ENCODE data around the gene UBAP2L.
"Not testable (repeated sequence)": the region's sequence is repeated elsewhere in the genome, so short reads cannot be mapped to it uniquely, and the experiment has no call there.

The UBAP2L gene

GRCh38 chr1:154241703-154242351 is 21.1 kb downstream of the UBAP2L start:
- no peak for DNase-seq

DNA sequence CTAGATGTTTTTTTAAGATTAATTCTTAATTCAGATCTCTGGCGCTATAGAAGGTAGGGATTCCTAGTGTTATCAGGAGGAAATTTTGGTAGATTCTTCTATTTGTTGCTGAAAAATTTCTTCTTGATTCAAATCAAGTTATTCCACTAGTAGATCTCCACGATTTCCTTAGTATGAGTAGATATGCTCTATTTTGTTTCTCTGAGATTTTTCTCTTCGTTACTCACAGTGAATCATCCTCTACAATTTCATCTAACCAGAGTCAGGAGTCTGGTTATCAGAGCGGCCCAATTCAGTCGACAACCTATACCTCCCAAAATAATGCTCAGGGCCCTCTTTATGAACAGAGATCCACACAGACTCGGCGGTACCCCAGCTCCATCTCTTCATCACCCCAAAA is 32.9 kb downstream of the UBAP2L start:
- DNase-seq, result no peak

DNA sequence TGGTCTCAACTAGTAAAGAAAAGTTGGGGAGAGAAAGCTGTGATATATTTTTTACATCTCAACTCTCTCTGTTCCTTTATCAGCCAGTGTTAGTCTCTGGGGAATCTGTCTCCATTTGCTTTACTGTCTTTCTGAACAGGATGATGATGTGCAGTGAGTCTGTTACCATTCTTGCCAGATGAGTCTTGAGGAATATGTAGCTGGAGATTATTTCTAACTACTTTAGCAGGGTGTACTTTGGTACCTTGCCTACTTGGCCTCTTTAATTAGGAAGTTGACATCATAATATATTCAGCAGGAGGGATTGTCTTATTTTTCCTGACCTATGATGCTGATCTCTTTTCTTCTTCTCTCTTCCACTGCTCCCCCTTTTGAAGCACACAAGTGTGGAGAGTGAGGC is 35.9 kb downstream of the UBAP2L start:
- DNase-seq, result no peak

DNA sequence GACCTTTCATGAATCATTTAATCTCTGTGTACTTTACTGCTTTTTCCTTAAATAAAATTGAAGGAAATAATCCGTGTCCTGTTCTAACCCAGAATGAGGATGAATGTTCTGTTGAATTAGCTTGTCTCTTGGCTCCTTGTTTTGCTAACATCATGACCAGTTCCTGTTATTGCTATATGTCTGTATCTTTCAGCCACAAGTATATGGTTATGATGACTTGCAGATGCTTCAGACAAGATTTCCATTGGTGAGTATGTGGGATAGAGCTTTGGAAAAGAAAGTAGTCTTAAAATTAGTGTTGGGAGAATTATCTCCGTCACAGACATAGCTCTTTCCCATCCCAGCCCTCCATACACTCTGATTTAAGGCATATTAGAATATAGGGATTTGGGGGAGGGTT is 38.0 kb downstream of the UBAP2L start:
- DNase-seq, result no peak

- no peak for DNase-seq
These were observed 39.4 kb downstream of the UBAP2L start for GRCh38 chr1:154260127-154260526.

DNA sequence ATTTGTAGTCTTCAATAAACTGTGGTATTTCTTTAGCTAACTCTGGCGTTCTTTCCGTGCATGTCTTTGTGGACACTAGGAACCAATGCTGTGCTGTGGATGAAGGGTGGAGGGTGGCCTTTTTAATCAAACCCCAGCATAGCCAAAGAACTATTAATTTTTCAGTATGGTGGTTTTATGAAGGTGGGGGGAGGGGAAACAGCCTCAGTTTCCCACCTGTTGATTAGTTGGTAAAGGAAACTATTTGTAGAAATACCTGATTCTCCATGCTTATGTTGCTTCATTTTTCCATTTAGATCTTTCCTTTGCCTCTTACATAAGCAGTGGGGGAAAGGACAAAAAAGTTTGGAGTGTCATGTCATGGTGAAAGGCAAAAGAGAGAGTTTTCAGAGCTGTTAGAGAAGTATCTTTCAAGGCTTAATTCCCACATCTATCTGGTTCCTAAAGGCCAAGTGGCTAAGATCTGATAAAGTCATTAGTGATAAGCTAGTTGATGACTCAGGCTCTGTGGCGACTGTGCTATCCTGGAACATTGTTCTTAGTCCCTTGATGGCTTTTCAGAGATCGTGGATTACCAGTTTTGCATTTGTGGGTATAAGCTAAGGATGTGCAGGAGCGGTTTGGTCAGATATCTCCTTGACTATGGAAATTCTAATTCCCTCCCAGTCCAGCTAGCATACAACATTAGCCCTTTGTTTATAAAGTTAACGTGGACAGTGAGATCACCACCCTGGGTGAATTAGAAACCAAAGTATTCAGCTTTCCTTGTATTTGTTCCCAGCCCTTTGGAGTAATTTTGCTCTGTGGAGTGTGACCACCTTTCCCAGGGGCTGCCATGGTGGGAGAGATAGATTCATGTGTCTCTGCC is 42.9 kb downstream of the UBAP2L start:
- no peak for DNase-seq

GRCh38 chr1:154264454-154264853 is 43.7 kb downstream of the UBAP2L start:
- no peak for DNase-seq

GRCh38 chr1:154265586-154265985 is 44.8 kb downstream of the UBAP2L start:
- no peak for DNase-seq

DNA sequence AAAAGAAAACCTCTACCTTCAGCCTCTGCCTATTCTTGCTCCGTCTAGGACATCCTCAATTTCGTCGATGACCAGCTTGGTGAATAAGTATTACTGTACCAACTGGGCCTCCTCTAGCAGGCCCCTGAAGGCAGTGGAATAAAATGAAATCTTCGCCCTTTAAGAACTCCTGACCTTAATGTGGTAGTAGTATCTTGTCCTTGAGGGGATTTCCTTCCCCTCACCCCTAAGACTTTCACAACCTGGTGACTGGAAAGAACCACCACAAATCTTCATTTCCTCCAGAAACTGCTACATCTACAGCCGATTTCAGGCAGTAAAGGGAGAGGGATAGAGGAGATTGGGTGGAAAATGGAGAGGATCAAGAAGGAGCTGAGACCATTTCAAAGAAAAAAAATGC is 50.1 kb downstream of the UBAP2L start:
- no peak for DNase-seq

- peak; percentile 97 for DNase-seq
These were observed 51.7 kb downstream of the UBAP2L start, which contains the start of gene HAX1 for GRCh38 chr1:154272217-154272998. HAX1 (plus strand) TSS chr1:154272629; CDS start chr1:154272724, 95 bp downstream.

- no peak for DNase-seq
These were observed 52.3 kb downstream of the UBAP2L start for GRCh38 chr1:154272999-154273563.

- no peak for DNase-seq
These were observed 56.0 kb downstream of the UBAP2L start for GRCh38 chr1:154276797-154277196.

- not testable (repeated sequence) for DNase-seq
These were observed 66.8 kb downstream of the UBAP2L start for GRCh38 chr1:154287591-154287990.

DNA sequence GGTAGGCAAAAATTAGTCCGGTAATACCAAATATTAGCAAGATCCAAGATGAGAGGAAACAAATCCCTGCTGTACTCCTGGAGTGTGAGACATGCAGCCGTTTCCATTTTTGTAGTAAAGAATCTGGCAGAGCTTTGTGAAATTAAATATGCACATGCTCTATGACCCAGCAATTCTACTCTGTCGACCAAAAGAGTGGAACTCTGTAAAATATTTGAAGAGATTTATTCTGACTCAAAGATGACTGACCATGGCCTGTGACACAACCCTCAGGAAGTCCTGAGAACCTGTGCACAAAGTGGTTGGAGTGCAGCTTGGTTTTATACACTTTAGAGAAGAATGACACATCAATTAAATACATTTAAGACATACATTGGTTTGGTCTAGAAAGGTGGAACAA is 67.9 kb downstream of the UBAP2L start:
- DNase-seq, result no peak

GRCh38 chr1:154290921-154291320 is 70.2 kb downstream of the UBAP2L start:
- DNase-seq, result no peak

- DNase-seq, result no peak
These were observed 74.9 kb downstream of the UBAP2L start for GRCh38 chr1:154295408-154296235.

- no peak for DNase-seq
These were observed 80.8 kb downstream of the UBAP2L start for GRCh38 chr1:154301582-154301981.

GRCh38 chr1:154304664-154305337 is 84.0 kb downstream of the UBAP2L start:
- no peak for DNase-seq

DNA sequence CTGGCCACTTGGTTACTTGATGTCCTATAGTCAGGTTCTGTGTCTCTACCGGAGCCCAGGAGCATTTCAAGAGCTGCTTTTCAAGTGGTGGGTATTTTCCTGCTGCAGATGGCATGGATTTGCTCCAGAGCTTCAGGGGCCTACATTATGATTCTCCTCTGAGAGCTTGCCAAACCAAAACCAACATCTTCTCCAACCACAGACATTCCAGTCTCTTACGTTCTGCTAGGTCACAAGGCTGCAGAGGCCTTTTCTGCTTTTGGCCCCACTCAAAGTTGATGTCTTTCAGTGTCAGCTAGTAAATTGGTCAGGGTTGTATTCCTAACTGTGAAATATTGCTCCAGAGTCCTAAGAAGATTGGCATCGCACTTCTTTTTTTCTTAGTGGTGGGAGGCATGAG is 85.4 kb downstream of the UBAP2L start:
- no peak for DNase-seq

- not testable (repeated sequence) for DNase-seq
These were observed 87.0 kb downstream of the UBAP2L start for GRCh38 chr1:154307670-154308270.

DNA sequence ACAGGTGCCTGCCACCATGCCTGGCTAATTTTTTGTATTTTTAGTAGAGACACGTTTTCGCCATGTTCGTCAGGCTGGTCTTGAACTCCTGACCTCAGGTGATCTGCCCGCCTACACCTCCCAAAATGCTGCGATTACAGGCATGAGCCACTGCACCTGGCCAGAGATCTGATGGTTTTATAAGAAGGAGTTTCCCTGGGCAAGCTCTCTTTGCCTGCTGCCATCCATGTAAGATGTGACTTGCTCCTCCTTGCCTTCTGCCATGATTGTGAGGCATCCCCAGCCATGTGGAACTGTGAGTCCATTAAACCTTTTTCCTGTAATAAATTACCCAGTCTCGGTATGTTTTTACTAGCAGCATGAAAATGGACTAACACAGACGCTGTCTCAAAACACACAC is 88.4 kb downstream of the UBAP2L start:
- not testable (repeated sequence) for DNase-seq

All from amniotic stem cell (primary cell).